HG02885 (cell line): Measurements from ENCODE around the gene PRAMEF18.
"Not testable (repeated sequence)": the region's sequence is repeated elsewhere in the genome, so short reads cannot be mapped to it uniquely, and the experiment has no call there.

ENCODE experiments used
- ATAC-seq: cut with Tn5 transposase; IDR thresholded peaks from one replicate; pipeline ENCODE4 v1.9.1; 2021; ENCODE audit warnings: mild to moderate bottlenecking; ENCODE audit not compliant: unreplicated experiment, poor library complexity

Gene PRAMEF18

DNA sequence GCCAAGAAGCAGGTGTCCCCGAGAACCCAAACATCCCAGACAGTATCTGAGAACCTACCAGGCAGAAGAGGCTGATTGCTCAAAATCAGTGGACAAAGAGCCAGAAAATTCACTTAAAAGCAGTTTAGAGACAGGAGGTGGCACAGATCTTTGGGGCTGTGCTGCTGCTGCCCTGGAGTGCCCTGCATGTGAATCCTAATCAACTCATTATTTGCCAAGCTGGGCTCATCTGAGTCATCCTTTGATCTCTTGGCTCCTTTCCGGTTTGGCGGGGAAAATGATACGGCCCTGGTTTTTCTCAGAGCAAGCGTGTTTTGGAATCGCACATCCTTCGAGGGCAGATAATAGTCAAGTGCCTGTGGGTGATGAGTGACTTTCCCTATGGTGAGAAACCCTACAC, 9.3 kb downstream of the PRAMEF18 start:
- not testable (repeated sequence) for ATAC-seq

DNA sequence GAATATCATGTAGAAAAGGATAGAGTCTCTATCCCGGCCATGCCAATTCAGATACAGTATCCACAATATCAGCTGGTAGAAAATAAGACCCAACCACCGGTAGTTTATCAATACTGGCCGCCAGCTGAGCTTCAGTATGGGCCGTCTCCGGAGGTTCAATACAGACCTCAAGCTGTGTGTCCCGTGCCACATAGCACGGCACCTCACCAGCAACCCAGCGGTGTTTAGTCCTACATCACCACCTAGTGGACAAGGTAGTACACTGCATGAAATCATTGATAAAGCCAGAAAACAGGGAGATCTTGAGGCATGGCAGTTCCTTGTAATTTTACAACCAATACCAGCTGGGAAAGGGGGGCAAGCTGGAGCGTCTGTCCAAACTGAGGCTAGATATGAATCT, 17.2 kb downstream of the PRAMEF18 start:
- ATAC-seq = not testable (repeated sequence)

DNA sequence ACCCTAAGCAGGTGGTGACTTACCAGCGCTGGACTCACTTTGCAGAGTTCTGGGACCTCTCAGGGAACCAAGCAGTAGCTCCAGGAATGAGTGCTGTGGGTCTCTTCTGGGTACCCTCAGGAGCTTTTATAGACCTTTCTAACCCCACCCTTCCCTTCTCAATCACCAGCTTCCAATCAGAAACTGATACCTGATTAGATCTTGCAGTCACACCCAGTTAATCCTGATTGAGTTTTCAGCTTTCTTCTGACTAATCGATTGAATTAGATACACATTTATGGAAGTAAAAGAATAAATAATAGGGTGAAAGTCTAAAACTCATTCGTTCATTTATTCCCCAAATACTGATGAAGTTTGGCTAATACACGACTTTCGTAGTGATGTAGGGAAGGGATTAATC, 24.6 kb downstream of the PRAMEF18 start, which contains the start of gene PRAMEF13:
PRAMEF13 (minus strand) TSS at position 101 of the 400 bp plus-strand sequence. CDS start 1,820 bp downstream, outside the sequence.
- not testable (repeated sequence) for ATAC-seq
